Measurements from ENCODE around the gene SEMA4F.

Gene SEMA4F

GRCh38 chr2:74668087-74668486 is 14.0 kb downstream of the SEMA4F start:
- DNase-seq (ENCODE audit: low read depth), result no peak

GRCh38 chr2:74670263-74670662 is 16.2 kb downstream of the SEMA4F start:
- DNase-seq (ENCODE audit: low read depth), result no peak

DNA sequence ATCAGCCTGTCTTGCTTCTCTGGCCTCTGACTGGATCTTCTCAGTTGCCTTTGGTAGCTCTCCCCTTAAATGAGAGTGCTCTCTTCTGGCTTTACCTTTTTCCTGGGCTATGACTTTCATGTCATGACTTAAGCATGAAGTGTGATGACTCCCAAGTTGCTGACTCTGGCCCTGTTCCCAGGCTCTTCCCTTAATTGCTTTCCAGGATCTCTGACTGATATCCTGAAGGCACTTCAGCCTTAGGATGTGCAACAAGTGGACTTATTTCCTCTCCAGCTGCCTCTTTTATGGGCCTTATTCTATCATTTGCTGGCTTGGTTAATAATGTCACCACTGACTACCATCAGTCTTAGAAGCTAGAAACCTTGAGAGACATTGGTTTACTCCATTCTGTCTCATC is 17.4 kb downstream of the SEMA4F start:
- DNase-seq (ENCODE audit: low read depth), result no peak

- no peak for DNase-seq (ENCODE audit: low read depth)
These were observed 19.9 kb downstream of the SEMA4F start for GRCh38 chr2:74673826-74674528.

DNA sequence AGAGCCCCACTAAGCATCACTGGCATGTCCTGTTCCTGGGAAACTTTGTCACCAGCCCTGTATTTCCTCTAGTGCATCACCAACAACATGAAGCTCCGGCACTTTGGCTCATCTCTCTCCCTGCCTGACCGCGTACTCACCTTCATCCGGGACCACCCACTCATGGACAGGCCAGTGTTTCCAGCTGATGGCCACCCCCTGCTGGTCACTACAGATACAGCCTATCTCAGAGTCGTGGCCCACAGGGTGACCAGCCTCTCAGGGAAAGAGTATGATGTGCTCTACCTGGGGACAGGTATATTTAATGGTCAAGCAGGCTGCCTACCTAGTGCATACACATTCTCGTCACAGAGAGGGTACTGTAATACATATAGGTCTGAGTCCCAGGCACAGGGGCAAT is 21.0 kb downstream of the SEMA4F start:
- no peak for DNase-seq (ENCODE audit: low read depth)

- no peak for DNase-seq (ENCODE audit: low read depth)
These were observed 22.3 kb downstream of the SEMA4F start for GRCh38 chr2:74676331-74676730.

GRCh38 chr2:74679615-74680014 is 25.6 kb downstream of the SEMA4F start:
- no peak for DNase-seq (ENCODE audit: low read depth)

DNA sequence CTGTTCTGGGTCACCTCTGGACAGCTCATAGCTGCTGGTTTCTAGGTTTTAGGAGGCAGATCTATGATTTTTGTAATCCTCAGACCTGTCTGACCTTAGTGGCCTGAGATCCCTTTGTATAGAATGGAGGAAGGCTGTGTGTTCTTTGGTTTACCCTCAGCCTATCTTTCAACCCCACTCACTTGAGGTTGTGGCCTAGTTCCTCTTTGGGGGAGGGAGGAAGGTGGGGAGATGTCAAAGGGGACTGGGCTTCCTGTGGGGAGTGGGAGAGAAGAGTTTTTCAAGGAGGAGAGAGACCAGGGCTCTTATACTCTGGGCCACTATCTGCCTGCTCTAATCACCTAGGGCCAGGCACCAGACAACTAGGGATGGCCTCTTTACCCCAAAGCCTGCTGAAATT is 28.5 kb downstream of the SEMA4F start:
- no peak for DNase-seq (ENCODE audit: low read depth)

DNA sequence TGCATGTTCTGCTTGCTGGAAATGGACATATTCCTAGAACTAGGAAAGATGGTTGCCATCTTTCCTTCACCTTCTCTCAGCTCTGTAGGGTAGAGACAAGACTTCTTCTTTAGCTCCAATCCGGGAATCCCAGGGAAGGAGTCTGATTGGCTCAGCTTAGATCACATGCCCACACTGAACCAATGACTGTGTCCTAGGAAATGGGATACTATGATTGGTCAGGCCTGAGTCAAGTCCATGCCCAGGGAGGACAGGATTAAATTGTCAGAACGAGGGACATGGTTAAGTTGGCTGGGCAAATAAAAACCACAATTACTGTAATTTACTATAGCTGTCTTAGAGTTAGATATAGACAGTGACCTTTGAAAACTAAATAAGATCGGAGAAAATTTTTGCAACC is 31.4 kb downstream of the SEMA4F start:
- DNase-seq (ENCODE audit: low read depth), result no peak

DNA sequence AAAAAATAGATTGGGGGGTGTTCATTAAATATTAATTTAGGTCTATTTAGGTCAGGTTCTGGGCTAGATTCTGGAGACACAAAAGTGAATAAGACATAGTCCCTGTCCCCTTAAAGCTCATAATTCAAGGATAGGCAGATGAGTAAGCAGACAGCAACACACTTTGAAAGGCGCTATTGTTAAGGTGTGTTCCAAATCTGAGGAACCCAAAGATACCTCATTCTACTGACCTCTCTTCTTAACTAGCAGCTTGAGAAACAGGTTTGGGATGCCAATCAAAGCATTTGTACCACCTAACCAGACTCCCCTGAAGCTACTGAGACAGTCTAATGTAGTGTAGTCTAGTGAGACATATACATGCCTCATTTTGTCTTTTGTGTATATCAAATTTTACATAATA is 34.8 kb downstream of the SEMA4F start:
- DNase-seq (ENCODE audit: low read depth), result no peak

DNA sequence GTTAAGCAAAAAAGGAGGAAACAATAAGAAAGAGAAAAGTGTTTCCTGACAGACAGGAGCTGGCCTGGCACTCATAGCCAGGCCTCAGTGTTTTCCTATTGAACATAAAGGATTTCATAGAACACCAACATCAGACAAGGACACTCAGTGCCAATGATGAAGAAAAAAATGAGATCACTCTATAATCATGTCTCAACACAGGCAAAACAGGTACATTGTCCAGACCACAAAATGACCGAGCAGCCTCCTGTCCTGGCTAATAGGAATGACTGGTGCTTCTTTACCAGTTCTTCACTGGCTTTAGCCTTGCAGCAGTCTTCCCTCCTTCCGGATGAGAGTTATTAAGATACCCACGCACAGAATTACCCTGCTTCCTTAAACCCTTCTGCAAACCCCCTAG is 35.6 kb downstream of the SEMA4F start:
- DNase-seq (ENCODE audit: low read depth), result no peak

DNA sequence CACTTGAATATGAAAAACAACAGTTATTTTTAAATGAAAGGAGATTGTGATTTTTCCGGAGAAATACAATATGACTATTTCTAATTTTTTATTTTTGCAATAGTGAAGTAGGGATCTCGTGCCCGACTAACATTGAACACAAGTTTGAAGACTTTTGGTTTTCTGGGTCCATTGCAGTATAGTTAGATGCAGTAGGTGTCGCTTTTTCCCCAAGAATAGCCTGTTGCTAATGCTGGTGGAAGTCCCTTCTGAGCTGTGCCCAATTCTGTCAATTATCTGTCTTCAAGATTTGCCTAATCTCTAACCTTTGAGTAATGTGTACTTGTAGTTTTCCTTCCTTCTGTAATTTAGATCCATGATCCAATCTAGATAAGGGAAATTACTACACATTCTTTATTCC is 36.5 kb downstream of the SEMA4F start:
- DNase-seq (ENCODE audit: low read depth), result peak; percentile 6

DNA sequence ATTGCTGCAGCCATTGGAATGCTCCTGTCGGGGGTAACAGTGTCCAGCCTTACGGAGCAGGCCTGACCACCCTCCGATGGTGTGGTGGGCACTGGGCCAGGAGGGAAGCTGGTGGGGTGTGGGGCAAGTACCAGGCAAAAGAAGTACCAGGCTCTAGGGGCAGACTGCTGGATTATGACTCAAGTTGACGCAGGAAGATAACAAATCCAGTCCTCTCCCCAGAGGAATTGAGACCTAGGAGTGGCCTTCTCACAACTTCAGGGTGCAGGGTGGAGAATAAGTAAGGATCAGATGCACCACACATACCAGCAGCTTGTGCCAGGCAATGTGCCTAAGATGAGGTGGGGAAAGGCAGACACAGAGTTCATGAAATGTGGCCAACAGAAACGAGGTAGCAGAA is 37.9 kb downstream of the SEMA4F start:
- no peak for DNase-seq (ENCODE audit: low read depth)

DNA sequence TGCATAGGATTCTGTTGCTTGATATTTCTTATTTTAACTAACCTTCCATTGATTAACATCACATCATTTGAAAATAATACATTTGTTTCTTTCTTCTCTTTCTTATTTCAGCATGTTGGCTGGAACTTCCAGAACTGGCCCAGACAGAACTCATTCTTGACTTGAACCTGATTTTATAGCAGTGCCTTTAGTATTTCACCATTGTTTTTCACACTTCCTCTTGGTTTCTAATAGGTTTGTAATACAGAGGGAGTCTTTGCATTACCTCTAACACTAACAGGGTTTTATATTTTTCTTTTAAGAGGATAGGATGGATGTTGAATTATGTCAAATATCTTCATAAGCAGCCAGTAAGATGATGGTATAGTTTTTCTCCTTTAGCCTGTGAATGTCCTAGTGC is 39.2 kb downstream of the SEMA4F start:
- no peak for DNase-seq (ENCODE audit: low read depth)

DNA sequence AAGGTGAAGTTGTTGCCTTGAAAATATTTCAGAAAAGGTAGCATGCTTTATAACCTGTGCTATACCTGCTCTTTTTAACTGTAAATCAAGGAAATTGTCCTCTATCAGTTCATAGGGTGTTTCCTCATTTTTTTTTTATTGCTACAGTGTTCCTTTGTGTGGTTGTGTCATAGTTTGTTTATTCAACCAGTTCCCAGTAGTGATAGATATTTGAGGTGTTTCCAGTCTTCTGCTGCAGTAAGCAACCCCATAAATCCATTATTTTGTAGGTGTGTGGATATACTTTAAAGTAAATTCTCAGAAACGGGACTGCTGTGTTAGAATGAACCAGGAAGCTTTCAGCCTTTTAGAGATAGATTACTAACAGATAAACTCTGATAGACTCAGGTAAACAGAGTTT is 39.6 kb downstream of the SEMA4F start:
- DNase-seq (ENCODE audit: low read depth), result no peak

DNA sequence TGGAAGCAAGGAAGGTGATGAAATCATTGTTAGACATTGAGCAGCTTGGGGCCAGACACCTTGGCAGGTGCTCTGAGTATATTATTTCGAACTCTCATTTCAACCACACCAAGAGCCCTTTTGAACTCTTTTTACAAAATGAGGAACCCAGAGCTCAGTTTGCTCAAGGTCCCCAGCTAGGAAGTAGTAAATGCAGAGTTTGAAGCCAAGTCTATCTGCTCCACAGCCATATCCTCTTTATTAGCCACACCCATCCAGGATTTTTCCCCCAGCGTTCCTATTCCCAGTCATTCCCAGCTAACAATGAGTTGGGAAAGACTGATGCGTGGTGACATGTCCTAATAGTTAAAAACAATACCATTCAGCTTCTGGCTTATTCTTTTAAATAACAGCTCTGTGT is 40.2 kb downstream of the SEMA4F start:
- DNase-seq (ENCODE audit: low read depth), result no peak

DNA sequence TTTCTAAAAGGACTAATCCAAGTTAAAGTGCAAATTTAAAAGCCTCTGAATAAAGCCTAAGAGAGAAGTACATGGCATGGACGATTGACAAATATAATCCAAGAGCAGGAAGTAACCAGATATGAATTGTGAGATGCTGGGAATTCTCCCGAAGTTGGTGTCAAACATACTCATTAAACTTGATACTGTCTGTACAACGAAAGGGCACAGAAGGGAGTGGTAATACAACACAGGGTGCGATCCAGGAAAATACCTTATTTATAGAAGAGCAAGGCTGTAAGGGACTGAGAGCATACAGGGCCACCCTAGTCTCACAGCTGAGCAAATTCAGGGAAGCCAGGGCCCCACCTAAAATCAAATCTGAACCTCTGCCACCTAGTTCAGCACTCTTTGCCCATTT is 41.6 kb downstream of the SEMA4F start:
- no peak for DNase-seq (ENCODE audit: low read depth)

GRCh38 chr2:74696829-74697228 is 42.8 kb downstream of the SEMA4F start:
- no peak for DNase-seq (ENCODE audit: low read depth)

GRCh38 chr2:74700643-74701372 is 46.8 kb downstream of the SEMA4F start:
- DNase-seq (ENCODE audit: low read depth), result no peak

DNA sequence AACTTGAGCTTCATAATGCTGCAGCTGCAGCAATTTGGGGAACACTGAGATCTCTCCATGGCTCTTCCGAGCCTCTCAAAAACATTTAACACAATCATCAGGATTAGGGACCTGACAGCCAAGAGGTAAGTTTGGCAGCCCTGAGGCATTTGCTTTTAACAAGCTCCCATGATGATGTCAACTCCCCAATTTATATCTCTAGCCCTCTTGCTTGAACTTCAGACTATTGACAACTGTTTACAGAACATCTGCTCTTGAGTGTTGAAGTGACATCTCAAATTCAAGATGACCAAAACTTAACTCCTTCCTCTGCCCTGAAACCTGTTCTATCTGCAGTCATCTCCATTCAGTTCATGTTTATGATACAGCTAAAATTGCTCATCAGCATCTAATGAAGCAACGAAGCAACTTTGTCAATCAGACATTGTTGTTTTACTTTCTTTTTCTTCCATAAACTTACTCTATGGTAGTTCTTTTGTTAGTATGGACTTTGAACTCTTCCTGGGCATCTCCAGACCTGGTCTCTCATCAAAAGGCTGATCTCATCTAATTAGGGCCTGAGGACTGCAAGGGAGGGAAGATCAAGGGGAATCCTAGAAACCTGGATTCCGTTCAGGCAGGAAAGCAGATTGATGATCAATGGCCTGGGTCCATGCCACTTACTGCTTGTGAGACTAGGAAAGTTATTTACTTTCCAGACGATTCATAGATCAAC is 48.1 kb downstream of the SEMA4F start:
- DNase-seq (ENCODE audit: low read depth), result no peak

- DNase-seq (ENCODE audit: low read depth), result no peak
These were observed 49.3 kb downstream of the SEMA4F start for GRCh38 chr2:74703373-74703772.

DNA sequence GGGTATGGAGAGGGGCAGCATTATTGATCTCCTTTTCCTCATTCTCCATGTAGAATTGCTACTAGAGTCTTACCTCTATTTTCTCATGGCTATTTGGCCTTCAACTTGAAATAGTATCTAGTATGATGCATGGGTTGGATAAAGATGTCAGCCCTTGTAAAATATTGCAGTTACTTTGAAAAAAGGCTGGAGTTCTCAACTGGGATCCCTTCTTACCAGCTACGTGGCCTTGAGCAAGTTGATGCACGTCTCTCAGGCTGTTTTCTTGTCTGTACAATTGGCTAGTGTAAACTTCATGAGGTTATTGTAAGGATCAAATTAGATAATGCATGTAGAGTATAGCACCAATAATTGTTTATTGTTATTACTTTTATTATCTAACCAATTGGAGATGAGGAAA is 50.2 kb downstream of the SEMA4F start:
- no peak for DNase-seq (ENCODE audit: low read depth)

DNA sequence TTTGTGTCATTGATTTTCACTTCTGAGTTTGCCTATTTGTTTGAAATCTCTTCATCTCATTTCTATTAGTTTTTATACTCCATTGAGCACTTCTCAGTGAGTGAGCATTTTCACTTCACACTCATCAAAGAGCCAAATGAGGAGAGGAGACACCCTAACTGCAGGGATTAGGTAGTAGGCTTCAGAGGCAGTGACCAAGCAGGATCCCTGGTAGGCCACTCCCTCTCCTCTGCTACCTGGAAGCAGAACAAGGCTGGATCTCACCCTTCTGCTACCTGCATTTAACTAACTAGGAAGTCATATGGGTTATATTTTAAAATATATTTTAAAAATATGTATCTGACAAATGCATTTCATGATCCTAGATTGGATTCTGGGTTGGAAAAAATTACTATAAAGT is 52.7 kb downstream of the SEMA4F start:
- no peak for DNase-seq (ENCODE audit: low read depth)

All from T follicular helper cell (primary cell).